Skeletal muscle satellite cell (primary cell): ENCODE data around the gene CFAP61.

Experiments
- H3K27me3 ChIP-seq: 2 replicates; pipeline ENCODE4 v1.7.0; 2013; ENCODE audit warnings: low read length; ENCODE audit not compliant: control insufficient read depth, insufficient read depth
- H3K36me3 ChIP-seq: 2 replicates; pipeline ENCODE4 v1.7.0; 2013; ENCODE audit warnings: mild to moderate bottlenecking, control low read depth, low read length; ENCODE audit not compliant: insufficient read depth
- H3K4me1 ChIP-seq: 2 replicates; pipeline ENCODE4 v1.7.0; 2013; ENCODE audit warnings: low read length; ENCODE audit not compliant: control insufficient read depth, insufficient read depth
- H3K4me2 ChIP-seq: 2 replicates; pipeline ENCODE4 v1.7.0; 2013; ENCODE audit warnings: mild to moderate bottlenecking, low read length
- H3K4me3 ChIP-seq: 2 replicates; pipeline ENCODE4 v1.7.0; 2013; ENCODE audit warnings: low read length
- H3K9ac ChIP-seq: 2 replicates; pipeline ENCODE4 v1.7.0; 2013; ENCODE audit warnings: mild to moderate bottlenecking, low read depth, low read length, moderate library complexity
- H3K9me3 ChIP-seq: replicated peaks from 2 replicates; pipeline ENCODE4 v1.7.0; 2013; ENCODE audit warnings: mild to moderate bottlenecking, control low read depth, low read length

CFAP61 gene

DNA sequence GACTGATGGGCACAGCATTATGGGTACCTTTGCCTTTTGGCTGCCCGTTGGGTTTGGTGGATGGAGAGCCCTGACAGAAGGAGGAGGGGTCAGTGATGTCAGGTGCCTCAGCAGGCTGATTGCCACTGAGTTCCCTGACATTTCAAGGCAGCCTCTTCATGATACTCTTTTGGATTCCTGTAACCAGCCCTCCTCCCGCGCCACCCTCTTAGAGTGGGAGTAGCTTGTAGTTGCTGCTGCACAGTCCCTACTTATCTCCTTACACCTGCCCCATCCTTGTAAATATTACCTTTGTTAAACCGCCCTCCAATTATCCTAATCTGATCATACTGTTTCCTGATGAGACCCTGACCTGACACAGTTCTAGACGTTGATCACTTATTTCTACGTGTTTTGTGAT, 140.0 kb downstream of the CFAP61 start:
- H3K4me2 ChIP-seq = no peak overlapping the region
- no peak overlapping the region for H3K4me3 ChIP-seq
- H3K36me3 ChIP-seq = no peaks in the 10 kb centered on the region
- H3K9ac ChIP-seq = no peak overlapping the region
- no peaks in the 10 kb centered on the region for H3K4me1 ChIP-seq
- no peaks in the 10 kb centered on the region for H3K27me3 ChIP-seq
- no peaks in the 10 kb centered on the region for H3K9me3 ChIP-seq

DNA sequence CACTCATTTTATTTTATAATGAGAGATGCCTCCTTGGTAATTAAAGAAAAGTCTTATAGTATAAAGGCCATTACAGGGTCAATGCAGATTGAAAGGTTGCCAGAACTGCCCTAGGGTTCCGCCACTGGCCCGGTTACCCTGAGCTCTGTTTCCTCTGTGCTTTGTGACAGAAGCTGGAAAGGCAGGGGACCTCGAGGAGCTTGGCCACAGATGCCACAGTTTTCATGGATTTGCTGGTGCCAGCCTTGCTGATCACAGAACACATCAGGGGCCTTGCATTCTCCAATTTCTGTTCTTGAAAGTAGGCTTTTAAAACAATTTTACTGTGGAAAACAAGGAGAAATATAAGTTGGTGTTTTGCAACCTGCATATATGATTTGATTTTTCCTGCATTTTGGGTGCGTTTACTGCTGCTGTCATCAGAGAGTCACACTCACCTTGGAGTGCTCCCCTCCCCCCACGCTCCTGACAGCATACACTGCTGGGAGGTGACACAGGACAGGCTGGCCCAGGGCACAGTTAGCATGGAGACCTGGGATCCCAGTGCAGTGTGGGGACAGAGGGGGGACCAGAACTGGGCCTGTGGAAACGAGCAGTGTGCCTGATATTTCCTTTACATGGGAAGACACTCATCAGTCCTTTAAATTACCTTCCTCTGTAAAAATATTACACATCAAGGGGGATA, 142.8 kb downstream of the CFAP61 start:
- Histone ChIP-seq H3K4me1 (no peaks in the 10 kb centered on the region), H3K4me2 (no peak overlapping the region), H3K27me3 (peaks cover 7% of the 10 kb centered on the region), H3K9ac (no peak overlapping the region), H3K4me3 (no peak overlapping the region), H3K36me3 (no peaks in the 10 kb centered on the region), H3K9me3 (no peaks in the 10 kb centered on the region)

DNA sequence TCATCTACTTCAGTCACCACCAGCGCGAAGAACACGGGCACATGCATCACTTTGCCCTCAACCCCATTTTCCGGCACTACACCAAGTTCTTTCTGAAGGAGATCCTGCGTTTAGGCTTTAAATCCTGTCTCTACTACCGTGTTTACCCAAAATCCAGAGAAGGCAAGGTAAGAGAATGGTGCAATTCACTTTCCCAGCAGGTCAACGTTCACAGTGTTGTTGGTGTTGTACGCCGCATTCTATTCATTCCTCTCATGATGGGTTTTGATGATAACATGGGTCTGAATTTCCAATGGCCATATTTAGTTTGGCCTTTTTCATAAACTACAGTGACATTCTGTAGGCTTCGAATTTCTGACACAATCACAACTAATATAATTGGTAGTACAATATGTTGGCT, 144.3 kb downstream of the CFAP61 start:
- no peaks in the 10 kb centered on the region for H3K4me1 ChIP-seq
- H3K27me3 ChIP-seq = peaks cover 10% of the 10 kb centered on the region
- H3K4me3 ChIP-seq = no peak overlapping the region
- no peak overlapping the region for H3K4me2 ChIP-seq
- no peak overlapping the region for H3K9ac ChIP-seq
- no peaks in the 10 kb centered on the region for H3K36me3 ChIP-seq
- H3K9me3 ChIP-seq = no peaks in the 10 kb centered on the region

DNA sequence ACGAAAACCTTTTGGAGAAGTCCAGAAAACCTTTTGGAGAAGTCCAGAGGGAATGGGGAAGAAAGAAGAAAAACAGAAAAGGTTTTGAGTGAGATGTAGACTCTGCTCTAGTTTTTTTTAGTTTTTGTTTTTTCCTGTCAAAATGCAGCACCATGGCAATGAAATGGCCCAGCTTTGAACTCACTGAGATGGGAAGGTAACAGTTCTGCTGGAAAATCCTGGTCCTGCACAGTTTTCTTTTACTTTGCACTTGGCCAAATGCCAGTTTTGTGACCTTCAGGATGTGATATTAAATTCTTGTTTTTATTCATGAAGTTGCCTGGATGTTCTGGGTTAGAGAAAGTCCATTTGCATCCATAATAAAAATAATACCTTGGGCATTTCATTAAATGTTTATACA, 145.7 kb downstream of the CFAP61 start:
- H3K4me1 ChIP-seq = no peaks in the 10 kb centered on the region
- H3K36me3 ChIP-seq = no peaks in the 10 kb centered on the region
- no peak overlapping the region for H3K9ac ChIP-seq

DNA sequence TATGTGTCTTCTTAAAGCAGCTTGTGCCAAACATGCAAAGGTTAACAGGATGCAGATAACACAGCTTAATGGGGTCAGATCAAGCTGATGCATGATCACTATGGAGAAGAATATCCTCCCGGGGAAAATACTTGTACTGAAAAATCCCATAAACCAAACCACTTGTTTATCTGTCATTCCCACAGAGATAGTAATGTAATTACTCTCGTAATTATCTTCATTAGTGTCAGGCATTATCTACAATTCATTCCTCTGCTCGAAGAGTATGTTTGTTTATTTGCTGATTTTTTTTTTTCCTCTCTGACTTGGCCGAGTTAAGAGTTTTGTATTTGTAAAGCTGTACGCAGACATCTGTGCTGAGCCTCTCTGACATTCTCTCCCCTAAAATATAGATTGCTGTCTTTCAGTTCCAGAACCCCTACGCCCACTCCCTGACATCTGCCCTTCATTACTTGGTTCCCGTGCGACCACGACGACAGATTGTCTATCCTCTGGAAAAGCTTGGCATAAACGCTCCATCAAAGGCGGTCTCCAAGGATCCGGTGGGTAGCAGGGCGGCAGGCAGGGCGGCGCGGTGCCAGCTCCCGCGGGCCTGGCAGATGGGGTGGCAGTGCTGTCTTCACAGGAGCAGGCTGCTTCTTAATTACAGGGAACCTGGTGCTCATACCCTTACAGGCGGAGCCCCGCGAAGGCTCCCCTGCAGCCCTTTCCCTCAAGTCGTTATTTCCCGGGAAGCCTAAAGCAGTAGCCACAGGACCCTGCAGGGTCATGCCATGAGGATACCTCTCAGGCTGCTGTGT, 147.2 kb downstream of the CFAP61 start:
- no peaks in the 10 kb centered on the region for H3K4me1 ChIP-seq
- no peak overlapping the region for H3K4me3 ChIP-seq
- H3K36me3 ChIP-seq = no peaks in the 10 kb centered on the region
- no peak overlapping the region for H3K9ac ChIP-seq
- no peak overlapping the region for H3K4me2 ChIP-seq
- H3K9me3 ChIP-seq = no peaks in the 10 kb centered on the region
- H3K27me3 ChIP-seq = peaks cover 10% of the 10 kb centered on the region

More for the DNA sequence above, 145.7 kb downstream of the CFAP61 start:
- Histone ChIP-seq H3K27me3 (peaks cover 10% of the 10 kb centered on the region), H3K4me2 (no peak overlapping the region), H3K9me3 (no peaks in the 10 kb centered on the region), H3K4me3 (no peak overlapping the region)

DNA sequence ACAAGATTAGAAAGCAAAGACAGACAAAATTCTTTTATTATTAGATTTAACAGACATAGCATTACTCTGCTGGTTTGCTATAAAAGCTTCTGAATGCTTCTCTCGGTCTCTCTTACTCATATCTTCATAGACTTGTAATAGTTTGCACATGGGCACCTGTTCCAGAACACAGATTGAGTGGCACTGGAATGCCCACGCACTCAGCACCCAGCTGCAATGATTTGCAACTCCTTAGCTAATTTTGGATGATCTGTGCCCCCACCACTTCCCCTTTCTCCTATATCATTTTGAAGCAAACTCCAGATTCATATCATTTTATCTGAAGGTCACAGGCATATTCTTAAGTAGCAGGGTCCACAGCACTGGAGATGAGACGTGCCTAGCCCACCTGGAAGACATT, 148.8 kb downstream of the CFAP61 start:
- no peak overlapping the region for H3K4me2 ChIP-seq
- H3K36me3 ChIP-seq = no peaks in the 10 kb centered on the region
- H3K9me3 ChIP-seq = no peaks in the 10 kb centered on the region
- H3K27me3 ChIP-seq = peaks cover 10% of the 10 kb centered on the region
- no peak overlapping the region for H3K4me3 ChIP-seq
- H3K4me1 ChIP-seq = no peaks in the 10 kb centered on the region
- H3K9ac ChIP-seq = no peak overlapping the region

DNA sequence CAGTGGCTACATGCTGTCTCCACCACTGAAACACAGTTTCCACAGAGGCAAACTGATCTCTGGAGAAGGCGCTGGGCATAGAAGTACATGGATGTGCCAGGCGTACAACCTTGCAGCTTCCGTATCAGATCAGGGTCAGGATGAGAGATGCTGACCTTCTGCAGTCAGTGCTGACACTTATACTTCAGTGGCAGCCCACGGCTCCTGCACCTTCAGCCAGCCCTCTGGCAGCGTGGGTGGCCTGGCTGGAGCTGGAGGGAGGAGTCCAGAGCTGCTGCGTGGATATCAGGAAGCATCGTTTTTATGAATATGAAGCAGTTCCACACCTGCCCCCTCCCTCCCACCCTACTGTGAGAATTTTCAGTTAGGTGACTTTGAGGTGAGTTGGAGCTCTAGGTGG, 149.3 kb downstream of the CFAP61 start:
- Histone ChIP-seq H3K9me3 (no peaks in the 10 kb centered on the region), H3K36me3 (no peaks in the 10 kb centered on the region), H3K27me3 (peaks cover 10% of the 10 kb centered on the region), H3K4me2 (no peak overlapping the region), H3K4me1 (no peaks in the 10 kb centered on the region), H3K9ac (no peak overlapping the region), H3K4me3 (no peak overlapping the region)

DNA sequence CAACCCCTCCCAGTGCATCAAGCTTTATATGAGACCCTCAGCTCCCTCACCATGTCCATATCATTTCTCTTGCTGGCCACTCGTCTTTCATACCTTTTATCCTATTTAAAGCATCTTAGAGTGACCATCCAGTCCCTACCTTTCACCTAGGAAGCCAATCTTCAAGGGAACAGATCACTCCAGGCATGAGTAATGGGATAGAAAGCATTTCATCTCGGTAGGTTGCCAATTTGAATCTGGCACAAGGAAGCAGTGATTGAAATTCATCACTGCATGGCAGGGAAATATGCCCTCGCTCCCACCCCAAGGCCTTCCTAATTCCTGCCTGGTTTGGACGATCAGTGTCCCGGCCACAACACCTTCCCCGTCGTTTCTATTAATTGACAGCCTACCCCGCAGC, 150.4 kb downstream of the CFAP61 start:
- Histone ChIP-seq H3K36me3 (no peaks in the 10 kb centered on the region), H3K4me2 (no peak overlapping the region), H3K9me3 (no peaks in the 10 kb centered on the region), H3K4me3 (no peak overlapping the region), H3K9ac (no peak overlapping the region), H3K4me1 (no peaks in the 10 kb centered on the region), H3K27me3 (peaks cover 10% of the 10 kb centered on the region)

DNA sequence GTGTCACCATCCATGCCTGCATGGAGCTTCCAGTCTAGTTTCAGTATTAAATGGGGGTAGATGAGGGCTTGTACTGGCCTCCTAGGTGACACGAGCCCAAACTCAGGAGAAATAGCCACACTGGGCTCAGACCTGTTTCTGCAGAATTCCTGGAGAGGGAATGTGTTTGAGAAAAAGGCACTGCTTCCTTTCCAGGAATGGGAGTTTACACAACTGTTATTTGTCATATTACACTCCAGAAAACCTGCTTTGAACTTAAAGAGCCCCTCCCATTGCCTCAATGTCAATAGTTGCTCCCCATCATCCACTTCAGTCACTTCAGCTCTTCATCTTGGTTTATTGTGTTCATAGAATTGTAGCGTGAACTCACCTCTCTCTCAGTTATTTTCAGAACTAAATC, 151.5 kb downstream of the CFAP61 start:
- Histone ChIP-seq H3K9ac (no peak overlapping the region), H3K27me3 (peaks cover 3% of the 10 kb centered on the region), H3K36me3 (no peaks in the 10 kb centered on the region), H3K4me2 (no peak overlapping the region), H3K4me3 (no peak overlapping the region), H3K4me1 (no peaks in the 10 kb centered on the region), H3K9me3 (no peaks in the 10 kb centered on the region)

DNA sequence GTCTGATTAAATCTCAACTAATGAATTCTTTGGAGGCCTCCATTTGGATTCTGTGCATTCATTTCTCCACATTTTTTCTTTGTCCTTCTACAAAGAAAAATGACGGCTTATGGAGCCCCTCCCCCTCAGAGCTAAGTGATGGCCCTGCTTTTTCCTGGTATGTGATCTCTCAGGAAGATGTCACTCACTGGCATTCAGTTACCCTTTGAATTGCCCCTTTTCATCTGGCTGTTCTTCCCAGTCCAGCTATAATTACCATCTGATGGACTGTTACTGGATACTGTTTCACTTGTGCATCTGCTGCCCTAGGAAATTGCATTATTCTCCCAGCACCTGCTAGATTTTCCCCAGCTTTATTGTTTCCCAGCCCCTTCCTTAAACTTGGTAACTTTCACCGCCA, 151.9 kb downstream of the CFAP61 start:
- Histone ChIP-seq H3K4me2 (no peak overlapping the region), H3K4me3 (no peak overlapping the region), H3K9me3 (no peaks in the 10 kb centered on the region), H3K36me3 (no peaks in the 10 kb centered on the region), H3K27me3 (peaks cover 3% of the 10 kb centered on the region), H3K9ac (no peak overlapping the region), H3K4me1 (no peaks in the 10 kb centered on the region)

DNA sequence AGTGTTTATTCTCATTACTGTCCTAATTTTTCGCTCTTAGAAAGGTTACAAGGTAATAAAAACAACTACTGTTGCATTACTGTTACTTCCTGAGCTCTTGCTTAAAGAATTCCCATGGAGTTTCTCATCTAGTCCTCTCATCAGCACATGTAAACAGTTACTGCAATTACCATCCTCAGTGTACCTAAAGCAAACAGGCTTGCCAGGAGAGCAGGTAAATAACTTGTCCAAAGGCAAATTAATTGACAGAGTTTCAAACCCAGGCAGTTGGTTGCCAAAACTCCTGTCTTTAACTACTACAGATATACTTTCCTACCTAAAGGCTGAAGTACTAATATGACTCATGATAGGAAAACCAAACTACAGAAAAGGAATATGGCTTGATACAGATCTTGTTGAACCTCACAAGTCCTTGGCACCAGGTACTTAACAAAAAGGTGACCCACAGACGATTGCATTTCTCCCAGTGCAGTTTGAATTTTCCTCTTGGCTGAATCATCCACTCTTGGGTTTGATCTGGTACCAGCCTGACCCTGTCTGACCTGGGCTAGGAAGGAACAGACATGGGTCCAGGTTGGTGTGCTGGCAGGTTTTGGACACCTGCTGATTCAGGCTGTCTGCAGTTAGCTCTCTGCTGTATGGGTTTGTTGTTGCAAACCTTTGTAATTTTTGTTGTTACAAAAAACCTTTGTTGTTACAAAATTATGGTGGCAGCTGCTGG, 153.0 kb downstream of the CFAP61 start:
- H3K9ac ChIP-seq = no peak overlapping the region
- H3K4me2 ChIP-seq = no peak overlapping the region
- peaks cover 3% of the 10 kb centered on the region for H3K27me3 ChIP-seq
- peaks cover 5% of the 10 kb centered on the region for H3K4me1 ChIP-seq
- H3K36me3 ChIP-seq = no peaks in the 10 kb centered on the region
- H3K4me3 ChIP-seq = no peak overlapping the region
- H3K9me3 ChIP-seq = no peaks in the 10 kb centered on the region
